HEK293 (cell line): ENCODE data around the gene BOK.

ENCODE experiments used
- CTCF ChIP-seq: fragments of 450-650 bp; formaldehyde crosslinking; IDR thresholded peaks from 2 replicates; pipeline ENCODE4 v1.5.1; 2016; ENCODE audit warnings: missing biosample characterization, missing genetic modification characterization
- PRDM10 ChIP-seq: fragments of 450-650 bp; formaldehyde crosslinking; IDR thresholded peaks from 2 replicates; pipeline ENCODE4 v1.5.1; 2016; ENCODE audit warnings: missing biosample characterization, missing genetic modification characterization
- YY1 ChIP-seq: fragments of 450-650 bp; formaldehyde crosslinking; IDR thresholded peaks from 2 replicates; pipeline ENCODE4 v1.5.1; 2018; ENCODE audit warnings: missing biosample characterization, missing genetic modification characterization
- ZBTB21 ChIP-seq: fragments of 450-650 bp; formaldehyde crosslinking; IDR thresholded peaks from 2 replicates; pipeline ENCODE4 v1.5.1; 2017; ENCODE audit warnings: missing biosample characterization, missing genetic modification characterization
- ZNF239 ChIP-seq: fragments of 450-650 bp; formaldehyde crosslinking; IDR thresholded peaks from 2 replicates; pipeline ENCODE4 v1.5.1; 2016; ENCODE audit warnings: missing biosample characterization, missing genetic modification characterization
- ZNF274 ChIP-seq, 2 experiments: fragments of 200-500 bp in 1 of 2; fragments of 450-650 bp in 1 of 2; sonication (Bioruptor generic) in 1 of 2; formaldehyde crosslinking in 1 of 2; IDR thresholded peaks; 2 replicates each; pipeline versions ENCODE4 v1.5.1 to v1.6.1; 2014 to 2016; ENCODE audit warnings: borderline replicate concordance in 1 of 2, inconsistent platforms in 1 of 2, low read length in 1 of 2, missing biosample characterization in 1 of 2, missing genetic modification characterization in 1 of 2
- ZNF311 ChIP-seq: fragments of 450-650 bp; formaldehyde crosslinking; IDR thresholded peaks from 2 replicates; pipeline ENCODE4 v1.5.1; 2017; ENCODE audit warnings: missing biosample characterization, missing genetic modification characterization, borderline replicate concordance
- ZNF513 ChIP-seq: fragments of 450-650 bp; IDR thresholded peaks from 2 replicates; pipeline ENCODE4 v1.5.1; 2018; ENCODE audit warnings: missing biosample characterization, missing genetic modification characterization
- ZNF629 ChIP-seq: fragments of 450-650 bp; formaldehyde crosslinking; IDR thresholded peaks from 2 replicates; pipeline ENCODE4 v1.5.1; 2017; ENCODE audit warnings: missing biosample characterization, missing genetic modification characterization
- ZNF704 ChIP-seq: fragments of 450-650 bp; formaldehyde crosslinking; IDR thresholded peaks from 2 replicates; pipeline ENCODE4 v1.5.1; 2016; ENCODE audit warnings: missing biosample characterization, missing genetic modification characterization

- TF ChIP-seq ZBTB21 (tag by site-specific recombination), result no peak
- no peak for TF ChIP-seq PRDM10 (tag by site-specific recombination)
- TF ChIP-seq ZNF274 (IDR thresholded peaks at IDR 0.05; ENCODE audit: low read length), result no peak
- no peak for TF ChIP-seq ZNF274 (tag by site-specific recombination; IDR thresholded peaks at IDR 0.05; ENCODE audit: borderline replicate concordance)
- no peak for TF ChIP-seq ZNF513 (tag by site-specific recombination)
- no peak for TF ChIP-seq YY1 (tag by site-specific recombination)
- TF ChIP-seq ZNF629 (tag by site-specific recombination), result no peak
- TF ChIP-seq ZNF311 (tag by site-specific recombination), result no peak
- TF ChIP-seq CTCF (tag by site-specific recombination), result no peak
- no peak for TF ChIP-seq ZNF704 (tag by site-specific recombination)
- TF ChIP-seq ZNF239, result no peak
Observed at GRCh38 chr2:241593271-241593670, 34.7 kb downstream of the BOK start.
